CD4-positive, alpha-beta memory T cell (primary cell): ENCODE data around the gene HYI. TPM values are rescaled to one million over a fixed set of nuclear protein-coding genes. Genes with fewer than 3 reads are reported as not detected.
"Not testable (repeated sequence)": the region's sequence is repeated elsewhere in the genome, so short reads cannot be mapped to it uniquely, and the experiment has no call there.

Source experiments
- CTCF ChIA-PET: fragments of 350-600 bp; sonication (Branson Sonifier 250); formaldehyde crosslinking; loops from one replicate; lab custom pipeline; 2021; ENCODE audit warnings: inconsistent platforms; ENCODE audit not compliant: partially characterized antibody; lab: Charles Lee
- POLR2A ChIA-PET: fragments of 350-600 bp; sonication (Branson Sonifier 250); formaldehyde crosslinking; loops from one replicate; lab custom pipeline; 2021; ENCODE audit not compliant: partially characterized antibody; lab: Charles Lee
- DNase-seq, 5 donors: peaks; one replicate each; pipeline versions ENCODE4 v3.0.0 to v3.0.0-alpha.2; 2020 to 2022; ENCODE audit warnings: mixed read lengths in 1 of 5
- H3K27ac ChIP-seq: one replicate; pipeline ENCODE4 v1.7.0; 2013; ENCODE audit warnings: low read depth, low read length
- H3K27me3 ChIP-seq: 2 replicates; pipeline ENCODE4 v1.7.0; 2013; ENCODE audit warnings: mild to moderate bottlenecking, low read length, moderate library complexity; ENCODE audit not compliant: insufficient read depth
- H3K36me3 ChIP-seq: 2 replicates; pipeline ENCODE4 v1.7.0; 2013; ENCODE audit warnings: mild to moderate bottlenecking, low read length, moderate library complexity; ENCODE audit not compliant: insufficient read depth
- H3K4me1 ChIP-seq: 2 replicates; pipeline ENCODE4 v1.7.0; 2013; ENCODE audit warnings: mild to moderate bottlenecking, low read length, moderate library complexity; ENCODE audit not compliant: insufficient read depth
- H3K4me3 ChIP-seq, 2 donors: one replicate each; pipeline ENCODE4 v1.7.0; 2013; ENCODE audit warnings: low read length in 2 of 2, mild to moderate bottlenecking in 1 of 2
- H3K9me3 ChIP-seq, 2 donors: one replicate each; pipeline ENCODE4 v1.7.0; 2013; ENCODE audit warnings: low read length in 2 of 2, control low read depth in 1 of 2; ENCODE audit not compliant: control insufficient read depth in 1 of 2
- H3K27ac Mint-ChIP-seq, 7 donors: one replicate each; pipeline ENCODE4 v1.8.0; 2020 to 2021; ENCODE audit warnings: mixed read lengths in 7 of 7, mild to moderate bottlenecking in 6 of 7, inconsistent platforms in 3 of 7, moderate library complexity in 3 of 7
- H3K27me3 Mint-ChIP-seq, 2 donors: one replicate each; pipeline ENCODE4 v1.8.0; 2020 to 2021; ENCODE audit warnings: mixed read lengths in 2 of 2
- H3K36me3 Mint-ChIP-seq, 2 donors: one replicate each; pipeline ENCODE4 v1.8.0; 2020 to 2021; ENCODE audit warnings: mixed read lengths in 2 of 2, inconsistent platforms in 1 of 2, mild to moderate bottlenecking in 1 of 2
- H3K4me1 Mint-ChIP-seq, 4 donors: one replicate each; pipeline ENCODE4 v1.8.0; 2020 to 2021; ENCODE audit warnings: mixed read lengths in 4 of 4, mild to moderate bottlenecking in 1 of 4
- H3K4me3 Mint-ChIP-seq, 8 donors: one replicate each; pipeline ENCODE4 v1.8.0; 2020 to 2021; ENCODE audit warnings: mixed read lengths in 8 of 8, mild to moderate bottlenecking in 7 of 8, moderate library complexity in 6 of 8, inconsistent platforms in 3 of 8
- H3K9me3 Mint-ChIP-seq, 8 donors: one replicate each; pipeline ENCODE4 v1.8.0; 2020 to 2021; ENCODE audit warnings: mixed read lengths in 8 of 8, mild to moderate bottlenecking in 5 of 8, inconsistent platforms in 3 of 8, moderate library complexity in 1 of 8
- intact Hi-C: fragments of 100-400 bp; cut with micrococcal nuclease; formaldehyde crosslinking; loops from one replicate; pipeline ENCODE4 v1.15.1; 2023
- polyA plus RNA-seq, 2 donors: library from polyadenylated mRNA; unstranded; fragments of 300-500 nt; fragmentation: Illumina TruSeq; gene quantifications; one replicate each; pipeline ENCODE4 v1.2.3, GENCODE V29; 2021
- total RNA-seq, 2 experiments: library from RNA; stranded (reverse); gene quantifications; one replicate each; pipeline ENCODE4 v1.2.3, GENCODE V29; 2021

The HYI gene
- total RNA-seq = 10 to 100 TPM; 30.7 to 33.9 TPM
- 1 to 10 TPM; 7.3 to 7.7 TPM for polyA plus RNA-seq

- peak within 1 kb of the TSS; percentile 10 to 47 for H3K4me3 ChIP-seq
- CTCF ChIA-PET = interaction anchor here (1.7 kb wide), 1 partner anchor 39 kb away, joined by 3 read pairs; no protein-coding TSS in a partner anchor
- no peaks in the 10 kb centered on the region for H3K27me3 ChIP-seq
Observed at GRCh38 chr1:43453442-43454269, at the start of gene HYI. TSS of gene HYI (minus strand) at chr1:43453931. CDS start at chr1:43453793, 138 bp downstream.

GRCh38 chr1:43501806-43502205, 48.1 kb upstream of the HYI start:
- H3K4me1 ChIP-seq, H3K4me3 ChIP-seq, H3K9me3 Mint-ChIP-seq, POLR2A ChIA-PET, H3K4me1 Mint-ChIP-seq, H3K36me3 Mint-ChIP-seq, DNase-seq, H3K27ac Mint-ChIP-seq, H3K27me3 ChIP-seq, intact Hi-C loops, H3K36me3 ChIP-seq, H3K9me3 ChIP-seq, H3K27me3 Mint-ChIP-seq, H3K4me3 Mint-ChIP-seq, CTCF ChIA-PET, H3K27ac ChIP-seq: not testable (repeated sequence)

More at GRCh38 chr1:43453442-43454269, at the start of gene HYI:
- Mint-ChIP-seq H3K36me3 (peaks cover 15 to 35% of the 10 kb centered on the region in 2 donors), H3K9me3 (peaks cover 0 to 2% (median 0%) of the 10 kb centered on the region in 8 donors), H3K4me1 (peaks cover 12 to 29% (median 21%) of the 10 kb centered on the region in 4 donors), H3K27ac (peak within 1 kb of the TSS; percentile 77 to 93 (median 90)), H3K27me3 (peaks cover 0 to 4% of the 10 kb centered on the region in 2 donors), H3K4me3 (peak within 1 kb of the TSS; percentile 88 to 93 (median 90))
- peaks cover 12% of the 10 kb centered on the region for H3K4me1 ChIP-seq
- peak within 1 kb of the TSS; percentile 39 for H3K27ac ChIP-seq
- H3K9me3 ChIP-seq = no peaks in the 10 kb centered on the region
- intact Hi-C loops = loop anchor here (5.0 kb wide), 3 partner anchors 86 to 281 kb away; partner anchors contain the start of genes CFAP57, EBNA1BP2, ELOVL1 and ST3GAL3
- peak; percentile 59 to 82 (median 67) for DNase-seq
- peaks cover 9% of the 10 kb centered on the region for H3K36me3 ChIP-seq
- POLR2A ChIA-PET = interaction anchor here (0.6 to 4.3 kb wide), 12 partner anchors 9 to 1890 kb away, joined by 3 to 41 read pairs (median 5); partner anchors contain the start of genes CFAP57, EBNA1BP2, ELOVL1 and KDM4A

GRCh38 chr1:43499898-43500297, 46.2 kb upstream of the HYI start:
- intact Hi-C loops = no loop called here
- no peak overlapping the region for H3K27ac ChIP-seq
- Mint-ChIP-seq H3K4me3 (no peak overlapping the region), H3K27ac (peak overlapping the region in 1 of 7 donors; percentile 34), H3K4me1 (no peaks in the 10 kb centered on the region), H3K27me3 (peaks cover 7 to 10% of the 10 kb centered on the region in 2 donors), H3K36me3 (no peaks in the 10 kb centered on the region), H3K9me3 (peaks cover 0 to 2% (median 0%) of the 10 kb centered on the region in 8 donors)
- ChIA-PET CTCF (no interaction called here), POLR2A (no interaction called here)
- DNase-seq = no peak
- H3K9me3 ChIP-seq = no peaks in the 10 kb centered on the region
- no peaks in the 10 kb centered on the region for H3K27me3 ChIP-seq
- H3K4me3 ChIP-seq = no peak overlapping the region
- no peaks in the 10 kb centered on the region for H3K4me1 ChIP-seq
- no peaks in the 10 kb centered on the region for H3K36me3 ChIP-seq

DNA sequence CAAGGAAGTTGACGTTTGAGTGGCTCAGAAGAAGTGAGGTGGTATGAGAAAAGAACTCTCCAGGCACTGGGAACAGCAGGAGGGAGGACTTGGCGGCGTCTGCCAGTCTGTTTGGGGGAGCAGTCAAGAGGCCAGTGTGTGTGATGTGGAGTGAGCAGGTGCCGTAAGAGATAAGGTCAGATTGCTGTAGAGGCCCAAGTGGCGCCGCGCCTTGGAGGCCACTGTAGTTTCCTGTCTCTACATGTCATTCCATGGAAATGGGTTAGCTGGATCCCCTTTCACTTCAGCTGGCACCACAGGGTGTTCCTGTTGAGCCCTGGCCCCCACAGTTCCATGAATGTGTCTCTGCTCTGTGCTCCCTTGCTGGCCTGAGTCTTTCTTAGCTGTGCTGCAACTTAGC, 41.5 kb upstream of the HYI start:
- peaks cover 0 to 29% (median 18%) of the 10 kb centered on the region in 8 donors for H3K9me3 Mint-ChIP-seq
- POLR2A ChIA-PET = no interaction called here
- H3K27me3 Mint-ChIP-seq = peaks cover 8 to 10% of the 10 kb centered on the region in 2 donors
- DNase-seq = no peak
- Histone ChIP-seq H3K36me3 (no peaks in the 10 kb centered on the region), H3K27me3 (no peaks in the 10 kb centered on the region), H3K4me1 (no peaks in the 10 kb centered on the region), H3K4me3 (no peak overlapping the region), H3K9me3 (no peaks in the 10 kb centered on the region), H3K27ac (no peak overlapping the region)
- H3K4me1 Mint-ChIP-seq = no peaks in the 10 kb centered on the region
- intact Hi-C loops = no loop called here
- H3K27ac Mint-ChIP-seq = no peak overlapping the region
- no peak overlapping the region for H3K4me3 Mint-ChIP-seq
- CTCF ChIA-PET = no interaction called here
- H3K36me3 Mint-ChIP-seq = peaks cover 0 to under 1% of the 10 kb centered on the region in 2 donors

- ChIA-PET POLR2A (no interaction called here), CTCF (no interaction called here)
- H3K4me1 ChIP-seq = no peaks in the 10 kb centered on the region
- no peak for DNase-seq
- intact Hi-C loops = no loop called here
- H3K27ac ChIP-seq = no peak overlapping the region
- H3K4me3 Mint-ChIP-seq = no peak overlapping the region
- no peak overlapping the region for H3K27ac Mint-ChIP-seq
- no peaks in the 10 kb centered on the region for H3K9me3 ChIP-seq
- no peak overlapping the region for H3K4me3 ChIP-seq
- no peaks in the 10 kb centered on the region for H3K4me1 Mint-ChIP-seq
- H3K36me3 ChIP-seq = no peaks in the 10 kb centered on the region
- peaks cover 5% of the 10 kb centered on the region in 2 donors for H3K27me3 Mint-ChIP-seq
- H3K27me3 ChIP-seq = no peaks in the 10 kb centered on the region
- peaks cover 0 to 11% of the 10 kb centered on the region in 2 donors for H3K36me3 Mint-ChIP-seq
- peaks cover 4 to 42% (median 30%) of the 10 kb centered on the region in 8 donors for H3K9me3 Mint-ChIP-seq
Observed at GRCh38 chr1:43493661-43494450, 40.1 kb upstream of the HYI start.

- Histone ChIP-seq H3K36me3 (no peaks in the 10 kb centered on the region), H3K27ac (no peak overlapping the region), H3K27me3 (no peaks in the 10 kb centered on the region), H3K4me3 (no peak overlapping the region), H3K4me1 (no peaks in the 10 kb centered on the region), H3K9me3 (no peaks in the 10 kb centered on the region)
- no peak overlapping the region for H3K27ac Mint-ChIP-seq
- CTCF ChIA-PET = no interaction called here
- H3K4me3 Mint-ChIP-seq = peak overlapping the region in 1 of 8 donors; percentile 14
- H3K9me3 Mint-ChIP-seq = peaks cover 6 to 51% (median 38%) of the 10 kb centered on the region in 8 donors
- H3K36me3 Mint-ChIP-seq = peaks cover 0 to 14% of the 10 kb centered on the region in 2 donors
- DNase-seq = no peak
- no peaks in the 10 kb centered on the region for H3K4me1 Mint-ChIP-seq
- H3K27me3 Mint-ChIP-seq = peaks cover 5% of the 10 kb centered on the region in 2 donors
- intact Hi-C loops = no loop called here
- POLR2A ChIA-PET = no interaction called here
Observed at GRCh38 chr1:43492826-43493225, 39.1 kb upstream of the HYI start.

DNA sequence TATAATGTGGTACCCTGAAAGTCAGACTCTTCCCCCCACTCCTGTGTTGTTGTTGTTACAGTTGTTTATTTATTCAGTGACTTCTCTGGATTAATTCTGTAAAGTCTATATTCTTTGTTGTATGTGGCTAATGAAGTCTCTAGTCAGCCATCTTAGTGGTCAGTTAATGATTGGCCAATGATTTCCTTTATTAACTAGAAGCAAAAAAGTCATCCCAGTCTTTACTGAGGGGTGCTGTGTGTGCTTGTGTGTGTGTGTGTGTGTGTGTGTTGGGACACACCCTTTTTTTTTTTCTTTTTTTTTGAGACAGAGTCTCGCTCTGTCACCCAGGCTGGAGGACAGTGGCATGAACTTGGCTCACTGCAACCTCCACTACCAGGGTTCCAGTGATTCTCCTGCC, 37.3 kb upstream of the HYI start:
- no peak overlapping the region for H3K4me3 ChIP-seq
- no peaks in the 10 kb centered on the region for H3K4me1 ChIP-seq
- no peaks in the 10 kb centered on the region for H3K27me3 ChIP-seq
- peaks cover 8 to 62% (median 46%) of the 10 kb centered on the region in 8 donors for H3K9me3 Mint-ChIP-seq
- no peaks in the 10 kb centered on the region for H3K9me3 ChIP-seq
- no peaks in the 10 kb centered on the region for H3K4me1 Mint-ChIP-seq
- no peak overlapping the region for H3K27ac ChIP-seq
- intact Hi-C loops = no loop called here
- H3K36me3 ChIP-seq = no peaks in the 10 kb centered on the region
- DNase-seq = no peak
- no peak overlapping the region for H3K4me3 Mint-ChIP-seq
- peaks cover 0 to 15% of the 10 kb centered on the region in 2 donors for H3K36me3 Mint-ChIP-seq
- no peak overlapping the region for H3K27ac Mint-ChIP-seq
- POLR2A ChIA-PET = no interaction called here
- CTCF ChIA-PET = no interaction called here
- H3K27me3 Mint-ChIP-seq = peaks cover 3 to 6% of the 10 kb centered on the region in 2 donors
